GM21528 (cell line): ENCODE results near the gene KCNS3.

Experiments
- ATAC-seq: cut with Tn5 transposase; IDR thresholded peaks from one replicate; pipeline ENCODE4 v1.9.1; 2021; ENCODE audit warnings: mild to moderate bottlenecking, moderate library complexity; ENCODE audit not compliant: unreplicated experiment, low FRiP score

KCNS3 gene

GRCh38 chr2:17876590-17876989, 1.9 kb upstream of the KCNS3 start:
- ATAC-seq, result no peak

- peak; percentile 36 for ATAC-seq
Observed at GRCh38 chr2:17877811-17878280, 621 bp upstream of the KCNS3 start.

- ATAC-seq, result peak; percentile 19
Observed at GRCh38 chr2:17879137-17879912, 858 bp downstream of the KCNS3 start.

DNA sequence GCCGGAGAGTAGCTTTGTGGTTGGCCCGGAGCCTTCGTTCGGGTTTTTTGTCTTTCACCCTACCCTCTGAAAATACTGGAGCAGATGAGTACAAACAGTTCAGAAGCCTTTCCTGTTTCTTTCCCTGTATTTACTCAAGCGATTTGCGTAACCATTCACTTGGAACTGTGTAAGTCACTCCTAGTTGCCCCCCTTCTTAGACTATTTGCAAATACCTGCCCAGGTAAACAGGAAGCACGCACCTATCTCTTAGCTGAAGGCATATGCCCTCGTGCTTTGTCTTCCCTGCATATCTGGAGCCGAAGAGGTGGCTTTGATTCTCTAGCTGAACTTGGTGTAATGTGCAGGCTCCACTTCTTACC, 1.4 kb downstream of the KCNS3 start:
- no peak for ATAC-seq

DNA sequence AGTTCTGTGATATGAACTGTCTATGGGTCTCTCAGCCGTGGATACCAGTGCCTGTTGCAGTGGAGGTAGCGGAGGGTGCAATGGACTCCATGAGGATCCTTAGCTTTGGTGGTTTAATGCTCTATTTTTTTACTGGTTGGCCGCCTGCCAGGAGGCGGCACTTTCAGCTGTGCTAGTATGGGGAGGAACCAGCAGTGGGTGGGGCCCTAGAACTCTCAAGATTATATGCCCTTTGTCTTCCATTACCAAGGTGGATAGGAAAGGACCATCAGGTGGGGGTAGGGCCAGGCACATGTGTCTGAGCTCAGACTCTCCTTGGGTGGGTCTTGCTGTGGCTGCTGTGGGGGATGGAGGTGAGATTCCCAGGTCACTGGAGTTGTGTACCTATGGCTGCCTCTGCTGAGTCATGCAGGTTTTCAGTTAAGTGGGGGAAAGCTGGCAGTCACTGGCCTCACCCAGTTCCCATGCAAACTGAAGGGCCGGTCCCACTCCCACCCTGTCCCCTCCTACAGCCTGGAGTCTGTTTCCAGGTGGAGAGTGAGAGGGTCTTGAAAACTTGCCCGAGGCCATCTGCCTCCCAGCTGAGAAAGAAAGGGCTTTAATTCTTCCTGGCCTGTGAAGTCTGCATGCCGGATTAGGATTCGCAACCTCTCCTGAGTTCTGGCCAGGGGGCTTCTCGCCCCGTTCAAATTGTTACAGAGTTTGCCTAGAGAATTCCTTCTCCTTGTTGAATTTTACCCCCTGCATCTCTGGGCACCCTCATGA, 14.5 kb downstream of the KCNS3 start:
- ATAC-seq, result no peak

DNA sequence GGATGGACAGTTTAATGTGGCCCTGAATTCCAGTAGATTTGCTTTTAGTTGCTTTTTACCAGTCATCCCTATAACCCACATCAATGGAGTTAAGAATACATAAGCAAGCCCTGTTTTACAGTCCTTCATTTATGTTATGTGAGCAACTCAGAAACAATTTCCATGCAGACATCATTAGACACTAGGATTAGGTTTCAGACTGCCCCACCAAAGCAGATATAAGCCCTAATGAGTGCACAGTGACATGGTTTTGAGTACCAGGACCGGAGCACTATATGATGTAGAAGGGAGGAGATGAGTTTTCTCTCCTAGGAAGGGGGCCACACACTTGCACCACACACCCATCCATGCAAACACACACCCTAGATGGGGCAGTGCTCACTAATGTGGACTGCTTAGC, 15.5 kb downstream of the KCNS3 start:
- ATAC-seq, result no peak

GRCh38 chr2:17894556-17894955, 16.1 kb downstream of the KCNS3 start:
- no peak for ATAC-seq

GRCh38 chr2:17899871-17900270, 21.4 kb downstream of the KCNS3 start:
- ATAC-seq, result no peak

- no peak for ATAC-seq
Observed at GRCh38 chr2:17901246-17901645, 22.8 kb downstream of the KCNS3 start.

DNA sequence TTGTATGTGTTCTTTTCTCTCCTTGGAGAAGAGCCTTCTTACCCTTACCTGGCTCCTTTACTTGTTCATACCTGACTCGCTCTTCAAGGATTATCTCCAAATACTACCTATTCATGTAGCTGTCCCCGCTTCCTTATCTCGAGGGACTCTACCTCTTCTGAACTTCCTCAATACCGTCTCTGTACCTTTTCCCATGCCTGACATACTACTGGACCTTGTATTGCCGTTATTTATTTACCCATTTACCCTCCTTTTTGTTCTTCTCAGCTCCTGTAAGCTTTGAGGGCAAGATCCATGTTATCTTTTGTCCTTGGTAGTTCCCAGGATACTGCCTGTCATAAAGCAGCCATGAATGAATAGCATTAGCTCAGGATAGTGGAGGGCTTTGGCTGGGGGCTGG, 32.5 kb downstream of the KCNS3 start:
- ATAC-seq, result no peak

DNA sequence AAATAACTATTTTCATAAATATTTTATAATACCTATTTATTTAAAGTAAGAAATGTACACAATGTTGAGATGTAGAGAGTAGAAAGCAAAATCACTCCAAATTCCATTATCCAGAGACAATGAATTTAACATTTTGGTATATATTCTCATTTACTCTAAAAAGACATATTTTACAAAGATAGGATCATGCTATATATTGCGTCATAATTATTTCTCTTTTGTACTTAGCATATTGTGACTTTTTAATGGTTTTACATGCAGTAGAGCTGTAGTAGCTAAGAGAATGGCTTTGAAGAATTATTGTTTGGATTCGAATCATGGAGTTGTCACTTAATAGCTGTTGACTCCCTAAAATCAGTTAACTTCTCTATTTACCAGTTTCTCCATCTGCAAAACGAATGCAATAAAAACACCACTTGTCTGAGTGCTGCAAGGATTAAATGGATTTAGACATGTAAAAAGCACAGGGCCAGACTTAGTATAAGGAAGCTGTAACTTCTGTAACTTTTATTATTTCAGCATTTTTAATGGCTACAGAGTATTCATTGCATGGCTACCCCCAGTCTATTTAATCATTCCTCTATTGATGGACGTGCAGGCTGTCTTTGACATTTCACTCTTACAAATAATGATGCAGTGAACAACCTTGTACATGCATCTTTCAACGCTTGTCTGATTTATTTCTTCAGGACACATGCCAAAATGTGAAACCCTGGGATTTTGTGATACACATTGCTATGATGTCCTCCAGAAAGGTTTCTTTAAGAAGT, 33.2 kb downstream of the KCNS3 start:
- ATAC-seq, result peak; percentile 25

GRCh38 chr2:17912266-17912691, 33.8 kb downstream of the KCNS3 start:
- peak; percentile 99 for ATAC-seq

DNA sequence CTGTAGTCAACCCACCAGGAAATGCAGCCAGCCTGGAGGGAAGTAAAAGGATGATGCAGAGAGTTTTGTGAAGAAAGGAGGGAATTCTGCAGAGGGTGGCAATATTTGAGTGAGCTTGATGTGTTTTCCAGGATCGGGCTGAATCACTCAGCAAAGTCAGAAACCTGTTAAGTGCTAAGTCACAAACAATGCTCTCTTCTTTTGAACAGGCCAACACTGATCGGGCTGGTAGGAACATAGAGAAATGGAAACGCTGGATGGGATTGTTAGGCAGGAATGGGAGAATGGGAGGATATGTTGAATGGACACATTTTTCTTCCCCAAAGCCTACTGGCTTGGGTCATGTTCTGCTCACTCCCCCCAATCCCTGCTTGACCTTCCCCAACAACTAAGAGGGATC, 36.6 kb downstream of the KCNS3 start:
- ATAC-seq, result no peak

GRCh38 chr2:17915811-17916518, 37.5 kb downstream of the KCNS3 start:
- no peak for ATAC-seq

DNA sequence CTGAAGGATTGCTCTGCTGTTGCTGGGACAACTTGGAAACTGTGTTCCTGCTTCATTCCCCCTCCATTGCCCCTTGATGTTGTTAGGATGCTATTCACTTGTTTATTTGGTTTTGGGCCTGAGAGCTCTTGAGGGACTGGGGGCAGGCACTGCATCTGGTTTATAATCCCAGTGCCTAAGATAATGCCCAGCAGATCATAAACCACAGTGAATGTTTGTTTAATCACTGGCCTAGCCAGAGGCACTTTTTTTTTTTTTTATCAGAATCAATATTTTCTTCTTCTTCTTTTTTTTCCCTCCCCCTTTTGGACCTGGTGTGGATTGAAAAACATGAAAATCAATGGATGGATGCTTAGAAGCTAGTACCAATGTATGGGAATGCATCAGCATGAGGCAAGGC, 38.1 kb downstream of the KCNS3 start:
- no peak for ATAC-seq

GRCh38 chr2:17918789-17919188, 40.3 kb downstream of the KCNS3 start:
- ATAC-seq, result no peak

GRCh38 chr2:17930773-17931172, 52.3 kb downstream of the KCNS3 start:
- ATAC-seq, result no peak

GRCh38 chr2:17933256-17933655, 54.8 kb downstream of the KCNS3 start:
- no peak for ATAC-seq

- no peak for ATAC-seq
Observed at GRCh38 chr2:17934721-17935120, 56.3 kb downstream of the KCNS3 start.

DNA sequence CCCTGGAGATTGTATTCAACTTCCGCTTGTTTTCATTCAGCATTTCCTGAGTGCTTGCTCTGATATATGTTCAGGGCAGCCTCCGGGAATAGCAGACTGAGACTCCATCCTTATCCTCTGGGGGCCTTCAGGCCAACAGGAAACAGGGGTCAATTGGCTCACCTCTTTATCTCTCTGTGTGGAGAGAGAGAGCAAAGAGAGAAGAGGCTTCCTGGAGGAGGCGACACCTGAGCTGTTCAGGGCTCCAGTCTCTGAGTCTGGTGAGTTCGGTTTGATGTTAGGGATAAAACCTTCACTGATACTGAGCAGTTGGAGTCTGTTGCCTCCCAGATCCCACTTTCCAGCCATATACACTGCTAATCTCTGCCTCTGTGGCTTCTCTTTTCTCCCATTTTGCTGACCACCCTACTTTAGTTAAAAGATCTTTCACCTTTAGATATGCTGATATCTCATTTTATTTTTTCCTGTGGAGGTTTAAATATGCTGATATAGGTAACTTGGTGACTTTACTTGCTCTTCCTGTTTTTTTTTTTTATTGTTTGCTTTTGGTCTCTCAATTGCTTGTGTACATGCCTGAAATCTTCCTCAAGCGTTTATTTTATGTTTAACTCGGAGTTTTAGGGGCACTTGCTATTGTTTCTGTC, 56.9 kb downstream of the KCNS3 start:
- no peak for ATAC-seq
